GM19463 (cell line): ENCODE measurements around the gene DTNBP1.
"Not testable (repeated sequence)": the region's sequence is repeated elsewhere in the genome, so short reads cannot be mapped to it uniquely, and the experiment has no call there.

Experiments
- ATAC-seq: cut with Tn5 transposase; IDR thresholded peaks from one replicate; pipeline ENCODE4 v1.9.1; 2021; ENCODE audit warnings: mild to moderate bottlenecking, moderate library complexity; ENCODE audit not compliant: unreplicated experiment

Gene DTNBP1

DNA sequence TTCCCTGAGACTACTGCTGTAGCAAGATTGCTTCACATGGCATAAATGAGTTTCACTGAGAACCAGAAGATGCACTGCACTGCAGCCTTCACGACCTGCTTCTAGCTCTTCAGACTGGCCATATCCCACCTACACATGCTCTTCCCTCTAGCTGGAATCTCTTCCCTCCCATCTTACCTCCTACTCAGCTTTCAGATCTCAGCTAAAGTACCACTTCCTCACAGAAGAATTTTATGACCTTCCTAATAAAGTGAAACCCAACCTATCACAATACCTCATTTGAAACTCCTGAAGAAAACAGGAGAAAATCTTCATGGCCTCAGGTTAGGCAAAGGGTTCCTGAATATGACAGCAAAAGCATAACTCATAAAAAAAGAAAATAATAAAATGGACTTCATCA is 99.9 kb downstream of the DTNBP1 start:
- no peak for ATAC-seq

DNA sequence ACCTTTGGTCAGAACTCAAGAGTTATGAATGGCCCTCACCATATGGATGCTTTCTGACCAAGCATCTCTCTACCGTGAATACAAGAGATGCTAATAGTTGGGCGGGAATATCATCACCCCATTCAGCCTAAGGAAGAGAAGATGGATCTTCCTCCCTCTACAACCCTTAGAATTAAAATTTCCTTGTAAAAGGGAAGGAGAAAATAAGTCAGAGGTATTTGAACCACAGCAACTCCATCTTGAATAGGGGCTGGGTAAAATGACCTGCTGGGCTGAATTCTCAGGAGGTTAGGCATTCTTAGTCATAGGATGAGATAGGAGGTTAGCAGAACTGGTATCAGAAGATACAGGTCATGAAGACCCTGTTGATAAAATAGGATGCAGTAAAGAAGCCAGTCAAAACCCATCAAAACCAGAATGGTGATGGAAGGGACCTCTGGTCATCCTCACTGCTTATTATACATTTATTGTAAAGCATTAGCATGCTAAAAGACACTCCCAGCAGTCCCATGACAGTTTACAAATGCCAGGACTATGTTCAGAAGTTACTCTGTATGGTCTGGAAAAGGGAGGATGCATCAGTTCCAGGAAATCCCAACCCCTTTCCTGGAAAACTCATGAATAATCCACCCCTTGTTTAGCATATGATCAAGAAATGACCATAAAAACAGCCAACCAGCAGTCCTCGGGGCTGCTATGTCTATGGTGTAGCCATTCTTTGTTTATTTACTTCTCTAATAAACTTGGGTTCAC is 101.2 kb downstream of the DTNBP1 start:
- no peak for ATAC-seq

DNA sequence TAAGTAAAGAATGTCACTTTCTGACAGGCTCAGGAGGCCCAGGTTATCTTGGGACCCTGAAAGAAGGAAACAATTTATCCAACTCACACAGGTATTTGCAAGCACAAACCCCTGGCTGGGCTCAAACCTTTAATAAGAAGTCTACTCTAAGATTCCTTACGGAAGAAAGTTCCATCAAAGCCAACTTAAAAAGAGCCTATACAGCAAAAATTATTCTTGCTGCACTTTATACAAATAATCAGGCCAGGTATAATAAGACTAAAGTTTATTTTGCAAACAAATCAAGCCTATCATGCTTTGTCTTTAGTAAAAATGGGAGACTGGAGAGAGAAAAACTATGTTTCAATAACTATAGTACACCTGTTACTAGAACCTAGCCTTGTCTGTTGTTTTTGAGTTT is 102.1 kb downstream of the DTNBP1 start:
- no peak for ATAC-seq

DNA sequence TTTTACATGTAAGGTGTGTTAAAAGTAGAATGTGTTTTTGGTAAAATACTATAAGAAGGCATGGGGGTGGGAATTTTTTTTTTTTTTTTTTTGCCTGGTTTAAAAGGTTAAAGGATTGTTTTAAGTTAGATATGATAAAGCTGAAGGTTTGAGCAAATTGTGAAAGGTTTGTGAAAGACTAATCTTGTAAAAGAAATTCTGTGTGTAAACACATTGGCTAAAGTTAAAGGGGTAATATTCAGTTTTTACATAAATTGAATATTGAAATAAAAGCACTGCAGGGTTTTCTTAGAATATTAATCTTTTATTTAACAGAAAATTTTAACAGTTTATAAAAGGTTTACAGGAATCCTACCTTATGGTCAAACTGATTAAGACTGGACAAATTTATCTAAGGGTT is 105.7 kb downstream of the DTNBP1 start:
- no peak for ATAC-seq

DNA sequence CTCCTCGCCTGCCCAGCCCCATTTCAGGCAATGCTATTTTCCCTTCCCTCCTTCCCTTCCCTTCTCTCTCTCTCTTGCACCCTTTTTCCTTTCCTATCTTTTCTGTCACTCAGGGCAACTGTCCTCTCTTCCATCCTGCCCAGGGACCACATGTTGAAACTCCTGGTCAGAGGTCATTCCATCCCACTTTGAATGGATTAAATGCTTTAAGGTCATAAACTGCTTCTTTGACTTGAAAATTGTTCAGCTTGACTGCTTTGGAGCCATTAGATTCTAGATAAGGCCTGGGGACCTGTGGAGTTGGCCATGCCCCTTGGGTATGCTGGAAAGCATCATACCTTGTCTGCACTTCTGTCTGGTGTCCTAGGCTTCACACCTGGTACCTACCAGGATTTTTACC is 106.1 kb downstream of the DTNBP1 start:
- ATAC-seq, result no peak

DNA sequence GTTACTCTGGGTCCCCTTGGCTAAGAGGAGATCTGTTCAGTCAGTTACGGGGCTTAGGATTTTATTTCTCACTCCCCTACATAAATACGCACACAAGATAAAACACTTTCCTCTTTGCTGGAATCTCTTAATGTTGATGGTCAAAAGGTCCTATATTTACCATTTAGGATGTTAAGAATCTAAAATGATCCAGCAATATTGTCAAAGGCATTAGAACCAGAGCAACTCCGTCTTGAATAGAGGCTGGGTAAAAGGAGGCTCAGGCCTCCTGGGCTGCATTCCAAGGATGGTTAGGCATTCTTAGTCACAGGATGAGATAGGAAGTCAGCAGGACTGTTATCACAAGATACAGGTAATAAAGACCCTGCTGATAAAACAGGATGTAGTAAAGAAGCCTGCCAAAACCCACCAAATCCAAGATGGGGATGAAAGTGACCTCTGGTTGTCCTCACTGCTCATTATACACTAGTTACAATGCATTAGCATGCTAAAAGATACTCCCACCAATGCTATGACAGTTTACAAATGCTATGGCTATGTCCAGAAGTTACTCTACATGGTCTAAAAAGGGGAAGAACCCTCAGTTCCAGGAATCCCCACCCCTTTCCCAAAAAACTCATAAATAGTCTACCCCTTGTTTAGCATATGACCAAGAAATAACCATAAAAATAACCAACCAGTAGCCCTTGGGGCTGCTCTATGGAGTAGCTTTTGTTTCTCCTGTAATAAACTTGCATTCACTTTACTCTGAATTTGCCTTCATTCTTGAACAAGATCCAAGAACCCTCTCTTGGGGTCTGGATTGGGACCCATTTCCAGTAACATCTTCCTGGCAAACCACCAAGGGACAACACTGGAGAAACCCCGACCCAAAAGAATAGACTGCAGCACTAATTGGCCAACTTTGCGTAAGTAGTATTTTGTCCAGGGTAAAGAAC is 107.5 kb downstream of the DTNBP1 start:
- no peak for ATAC-seq

DNA sequence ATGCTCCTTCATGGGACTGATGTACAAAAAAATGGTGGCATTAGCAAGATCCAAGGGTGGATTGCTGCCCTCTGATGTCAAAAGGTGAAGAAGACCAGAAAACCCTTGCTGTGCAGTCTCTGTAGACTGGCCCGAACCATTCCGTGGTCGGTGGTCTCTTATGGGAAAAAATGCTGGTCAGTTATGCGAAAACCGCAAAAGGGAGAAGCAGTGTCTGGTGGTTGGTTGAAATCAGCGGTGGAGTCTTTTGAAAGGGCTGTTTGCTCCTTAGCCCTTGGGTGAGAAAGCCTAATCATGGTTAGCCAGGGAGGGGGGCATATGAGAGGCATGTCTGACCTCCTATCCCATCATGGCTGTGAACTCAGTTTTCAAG is 108.1 kb downstream of the DTNBP1 start:
- no peak for ATAC-seq

DNA sequence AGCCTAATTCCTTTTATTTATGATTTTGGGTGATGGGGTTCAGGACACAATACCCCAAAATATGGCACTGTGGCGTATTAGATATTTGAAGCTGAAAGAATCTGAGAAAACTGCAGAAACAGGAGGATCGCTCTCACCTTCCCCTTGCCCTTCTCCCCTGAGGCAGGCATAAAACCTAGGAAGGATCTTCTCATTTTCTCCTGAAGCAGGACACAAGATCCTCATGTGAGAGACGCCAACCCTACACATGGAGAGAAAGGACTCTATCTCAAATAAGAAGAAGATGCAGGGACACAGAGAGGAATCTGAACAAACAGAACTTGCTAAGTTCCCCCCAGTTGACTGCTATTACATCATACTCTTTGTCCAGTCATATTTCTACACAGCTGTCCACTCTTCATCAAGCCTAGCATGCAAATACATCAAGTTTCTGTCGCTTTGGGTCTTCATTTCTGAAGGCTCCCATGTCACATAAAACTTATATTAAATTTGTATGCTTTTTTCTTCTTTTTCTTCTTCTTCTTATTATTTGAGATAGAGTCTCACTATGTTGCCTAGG is 109.0 kb downstream of the DTNBP1 start:
- ATAC-seq, result no peak

DNA sequence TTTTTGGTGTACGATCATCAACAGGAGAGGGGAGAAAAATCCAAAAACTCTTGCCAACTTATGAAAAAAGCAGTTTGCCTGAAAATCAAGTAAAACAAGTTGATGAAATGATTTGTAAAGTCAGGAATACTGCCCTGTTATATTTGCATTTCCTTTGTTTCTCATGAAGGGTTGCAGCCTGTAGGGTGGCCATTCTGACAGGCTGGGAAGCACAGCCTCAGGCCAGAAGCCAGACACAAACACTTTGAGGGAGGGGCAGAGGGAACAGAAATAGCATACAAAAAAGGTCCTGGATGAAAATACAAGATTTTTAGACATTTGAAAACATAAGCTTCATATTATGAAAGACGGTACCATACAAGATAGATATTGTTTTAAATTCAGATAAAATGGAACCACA is 109.8 kb downstream of the DTNBP1 start:
- no peak for ATAC-seq

DNA sequence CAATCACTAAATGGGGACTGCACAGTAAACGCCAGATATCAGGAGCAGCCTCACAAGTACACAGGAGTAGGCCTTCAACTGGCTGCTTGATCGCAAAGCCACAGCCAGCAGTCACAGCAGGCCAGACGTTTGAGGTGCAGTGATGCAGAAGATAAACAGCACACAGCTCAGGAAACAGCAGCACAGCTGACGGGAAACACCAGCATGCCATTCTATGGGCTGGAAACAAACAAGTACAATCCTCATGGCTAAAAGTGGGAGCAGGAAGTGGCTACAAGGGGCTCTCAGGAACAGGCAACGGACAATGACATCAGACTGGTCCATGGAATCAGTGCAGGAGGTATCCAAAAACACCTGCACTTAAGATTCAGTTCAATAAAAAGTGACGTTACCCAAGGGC is 111.0 kb downstream of the DTNBP1 start:
- no peak for ATAC-seq

DNA sequence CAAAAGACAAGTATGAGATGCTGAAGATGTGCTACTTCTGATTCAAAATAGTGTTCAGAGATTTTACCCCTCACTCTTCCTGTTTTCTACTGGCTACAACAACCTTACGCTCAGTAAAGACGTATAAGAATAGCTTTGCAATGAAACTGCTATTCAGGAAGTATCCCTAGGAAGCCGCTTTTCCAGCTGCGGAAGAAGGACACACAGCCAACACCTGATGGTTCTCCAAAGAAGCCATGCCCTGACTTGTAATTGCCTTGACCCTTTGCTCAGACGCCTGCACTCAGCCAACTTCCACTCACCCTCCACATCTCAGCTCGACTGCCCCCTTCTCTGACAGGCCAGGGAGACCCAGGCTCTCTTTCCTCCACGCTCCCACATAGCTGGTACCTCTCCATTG is 111.6 kb downstream of the DTNBP1 start:
- no peak for ATAC-seq

DNA sequence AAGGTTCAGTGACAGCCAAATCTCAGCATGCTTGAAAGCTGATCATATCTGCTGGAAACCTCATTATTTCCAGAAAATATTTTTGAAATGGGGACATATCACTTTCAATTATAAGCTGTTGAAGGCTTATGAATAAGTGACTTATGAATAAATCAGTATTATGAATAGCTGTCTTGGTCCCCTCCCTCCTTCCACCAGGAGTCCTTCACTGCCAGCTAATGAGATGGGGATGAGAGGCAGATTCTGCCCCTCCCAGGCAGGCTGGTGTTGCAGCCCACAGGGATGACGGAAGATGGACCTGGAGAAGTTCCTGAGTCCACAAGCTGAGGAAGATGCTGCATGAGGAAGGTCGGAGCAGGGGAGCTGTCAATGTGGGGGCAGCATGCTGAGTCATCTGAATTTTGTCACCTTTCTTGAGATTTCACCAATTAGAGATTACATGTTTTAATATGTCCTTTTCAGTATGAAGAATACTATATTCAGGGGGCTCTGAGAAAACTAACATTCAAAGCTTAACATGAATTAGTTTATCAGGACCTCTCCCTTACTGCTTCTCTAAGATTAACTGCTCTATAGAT is 112.2 kb downstream of the DTNBP1 start:
- ATAC-seq, result no peak

DNA sequence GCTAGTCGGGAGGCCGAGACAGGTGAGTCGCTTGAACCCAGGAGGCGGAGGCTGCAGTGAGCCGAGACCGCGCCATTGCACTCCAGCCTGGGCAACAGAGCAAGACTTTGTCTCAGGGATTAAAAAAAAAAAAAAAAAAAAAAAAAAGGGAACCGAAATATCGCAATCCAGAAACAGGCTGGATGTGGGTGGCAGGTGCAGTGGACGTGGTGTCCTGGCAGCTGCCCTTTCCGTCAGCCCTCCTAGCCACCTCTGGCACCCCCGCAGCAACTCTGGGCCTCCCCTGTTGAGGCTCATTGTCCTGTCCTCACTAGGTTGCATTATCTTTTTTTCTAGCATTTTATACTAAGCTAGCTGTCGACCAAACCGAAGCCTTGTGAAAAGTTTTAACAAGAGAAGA is 113.5 kb downstream of the DTNBP1 start:
- no peak for ATAC-seq

DNA sequence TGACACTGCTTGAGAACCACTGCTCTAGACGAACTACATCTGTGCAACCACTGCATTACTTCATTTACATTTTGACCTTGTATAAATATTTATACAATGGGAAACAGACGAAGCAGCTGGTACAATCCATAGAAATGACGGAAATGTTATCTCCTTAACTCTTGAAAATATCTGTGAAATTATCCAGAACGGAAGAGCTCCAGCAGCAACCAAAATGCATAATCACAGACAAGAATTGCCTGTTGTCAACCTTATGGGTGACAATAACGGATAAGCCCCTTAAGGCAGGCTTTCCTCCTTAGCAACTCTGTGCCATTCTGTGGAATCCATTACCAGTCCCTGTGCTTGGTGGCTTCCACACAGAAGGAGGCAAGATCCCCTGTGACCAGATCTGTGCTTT is 115.4 kb downstream of the DTNBP1 start:
- no peak for ATAC-seq

DNA sequence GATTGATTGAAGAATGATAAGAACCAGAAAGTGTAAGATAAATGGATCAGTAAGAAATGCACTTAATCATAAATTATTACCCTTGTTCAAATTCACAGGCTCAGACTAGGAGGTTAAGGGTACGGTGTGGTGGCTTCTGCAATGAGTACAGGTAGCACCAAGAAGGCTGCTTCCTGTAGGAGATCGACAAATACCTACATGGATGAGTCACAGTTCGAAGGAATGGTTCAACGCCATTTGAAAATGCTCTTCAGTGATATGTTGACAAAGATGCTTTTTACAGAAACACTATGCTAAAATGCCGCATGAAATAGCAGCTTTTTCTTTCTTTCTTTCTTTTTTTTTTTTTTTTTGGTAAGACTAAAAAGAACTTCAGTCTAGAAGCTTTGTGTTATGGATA is 116.2 kb downstream of the DTNBP1 start:
- no peak for ATAC-seq

DNA sequence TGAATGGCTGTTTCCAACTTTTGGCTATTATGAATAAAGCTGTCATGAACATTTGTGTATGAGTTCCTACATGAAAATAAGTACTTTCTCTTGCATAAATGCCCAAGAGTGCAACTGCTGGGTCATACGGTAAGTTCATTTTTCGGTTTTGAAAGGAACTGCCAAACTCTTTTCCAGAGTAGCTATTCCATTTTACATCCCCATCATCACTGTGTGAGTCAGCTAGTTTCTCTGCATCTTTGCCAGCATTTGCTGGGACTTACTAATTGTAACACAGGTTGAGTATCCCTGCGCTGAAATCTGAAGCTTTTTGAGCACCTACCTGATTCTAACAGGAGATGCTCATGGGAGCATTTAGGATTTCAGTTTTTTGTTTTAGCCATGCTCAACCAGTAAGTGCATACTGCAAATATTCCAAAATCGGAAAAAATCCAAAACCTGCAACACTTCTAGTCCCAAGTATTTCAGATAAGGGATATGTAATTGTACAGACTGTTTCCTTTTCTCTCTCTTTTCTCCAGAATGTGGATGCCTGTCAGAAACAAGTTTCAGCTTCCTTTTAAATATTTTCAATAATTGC is 118.4 kb downstream of the DTNBP1 start:
- no peak for ATAC-seq

DNA sequence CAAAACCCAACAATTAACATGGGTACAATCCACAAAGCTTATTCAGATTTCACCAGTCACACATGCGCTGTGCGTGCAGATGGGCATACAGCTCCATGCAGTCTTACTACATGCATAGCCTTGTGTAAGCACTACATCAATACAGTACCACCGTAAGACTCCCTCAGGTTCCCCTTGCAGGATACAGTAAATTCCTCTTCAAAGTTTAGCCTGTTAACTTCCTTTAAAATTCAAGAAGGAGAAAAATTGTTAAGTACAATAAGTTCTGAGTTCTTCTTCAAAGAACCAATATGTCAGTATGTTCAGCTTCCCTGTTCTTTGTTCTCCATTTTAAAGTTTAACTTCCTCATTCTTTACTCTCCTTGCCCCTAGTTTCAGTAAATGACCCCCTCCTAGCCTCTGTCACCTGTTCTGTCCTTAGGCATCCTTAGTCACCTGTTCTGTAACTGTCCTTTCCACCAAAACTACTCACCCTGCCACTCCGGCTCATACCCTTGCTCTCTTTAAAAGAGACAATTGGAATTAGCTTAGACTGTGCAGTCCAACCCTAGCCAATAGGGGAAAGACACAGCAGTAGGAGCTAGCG is 119.4 kb downstream of the DTNBP1 start:
- ATAC-seq, result not testable (repeated sequence)

DNA sequence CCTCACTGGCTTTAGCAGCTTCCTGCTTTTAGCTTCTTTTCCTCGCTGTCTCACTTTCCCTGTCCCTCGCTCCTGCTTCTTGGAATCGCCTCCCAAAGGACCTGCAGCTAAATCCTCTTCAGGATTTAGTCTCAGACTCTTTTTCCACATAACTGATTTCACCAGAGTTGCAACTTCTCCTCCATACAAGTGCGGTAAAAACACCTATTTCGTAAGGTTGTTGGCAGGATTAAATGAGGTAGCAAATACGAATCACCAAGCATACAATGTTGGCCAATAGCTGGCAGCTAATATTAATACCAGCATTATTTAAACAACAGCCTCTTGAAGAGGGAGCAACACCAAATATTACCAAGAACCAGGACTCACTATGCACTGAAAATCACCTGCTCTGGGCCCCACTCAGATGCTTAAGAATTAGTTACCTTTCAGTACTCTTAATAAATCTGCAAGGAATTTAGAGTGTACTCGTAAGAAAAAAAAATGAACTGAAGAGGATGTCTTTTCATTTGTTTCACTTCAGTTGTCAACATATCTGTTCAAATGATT is 123.0 kb downstream of the DTNBP1 start:
- ATAC-seq, result no peak

DNA sequence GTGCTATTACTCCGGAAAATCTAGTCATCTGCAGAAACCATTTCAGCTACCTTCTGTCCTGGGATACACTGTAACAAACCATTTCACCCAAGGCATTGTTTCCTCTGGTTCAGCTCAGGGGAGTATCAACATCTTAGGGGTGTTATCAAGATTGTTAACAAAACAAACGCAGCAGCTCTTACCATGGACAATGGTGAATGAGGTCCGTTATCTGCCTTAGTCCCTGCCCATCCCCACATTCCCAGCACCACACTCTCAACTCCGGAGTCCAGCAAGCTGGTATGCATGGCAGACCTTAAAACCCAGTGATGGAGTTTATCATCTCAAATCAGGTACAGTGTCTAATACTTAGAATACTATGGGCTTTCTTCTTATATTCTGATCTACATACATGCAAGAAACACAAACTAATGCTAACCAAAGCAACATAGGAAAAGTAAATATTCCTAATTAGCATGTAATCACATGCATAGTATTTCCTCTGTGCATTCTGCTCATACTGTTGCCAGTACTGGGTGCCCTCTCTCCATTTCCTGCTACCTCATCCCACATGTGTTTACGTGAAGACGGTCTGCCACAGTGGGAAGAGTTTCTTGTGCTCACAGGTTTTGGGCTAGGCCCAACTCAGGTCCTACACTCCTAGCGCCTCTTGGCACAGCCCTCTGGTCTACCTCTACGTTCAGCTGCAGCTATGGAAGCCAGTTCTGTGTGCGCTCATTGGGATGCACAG is 123.9 kb downstream of the DTNBP1 start:
- no peak for ATAC-seq

DNA sequence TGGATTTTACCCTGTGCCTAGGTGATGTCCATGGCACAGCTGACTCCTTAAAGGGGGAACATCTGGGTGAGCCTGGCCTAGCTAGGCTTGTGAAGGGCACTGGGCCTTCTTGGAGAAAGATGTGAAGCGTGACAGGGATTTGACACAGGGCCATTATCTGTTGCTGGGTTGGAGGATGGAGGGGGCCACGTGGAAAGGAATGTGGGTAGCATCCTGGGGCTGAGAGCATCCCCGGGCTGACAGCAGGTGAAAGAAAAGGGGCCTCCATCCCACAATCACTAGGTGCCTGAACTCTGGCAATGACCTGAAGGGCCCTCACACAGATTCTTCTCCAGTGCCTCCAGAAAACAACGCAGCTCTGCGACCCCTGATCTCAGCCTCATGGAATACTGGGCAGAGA is 124.7 kb downstream of the DTNBP1 start:
- no peak for ATAC-seq
